ENCODE data around the gene KLF4. TPM values are rescaled to one million over a fixed set of nuclear protein-coding genes. Genes with fewer than 3 reads are reported as not detected.

KLF4 gene
- total RNA-seq, 1 donor from 2014 or later = 4.4 TPM

- H3K4me3 ChIP-seq (ENCODE audit: insufficient read depth, low read depth, low read length) = no peak overlapping the region
- FAIRE-seq = no peak
- H3K4me2 ChIP-seq (ENCODE audit: low read length) = no peak overlapping the region
These were observed 45.0 kb upstream of the KLF4 start for GRCh38 chr9:107534510-107535078.

GRCh38 chr9:107530679-107531078, 41.1 kb upstream of the KLF4 start:
- H3K36me3 Mint-ChIP-seq (ENCODE audit: low read depth, unreplicated experiment) = no peaks in the 10 kb centered on the region
- H3K9ac ChIP-seq (ENCODE audit: low read length) = no peak overlapping the region
- H3K4me1 Mint-ChIP-seq (ENCODE audit: low read depth, unreplicated experiment) = no peaks in the 10 kb centered on the region
- no peak for DNase-seq (ENCODE audit: low read depth)
- no peak overlapping the region for H3K4me3 Mint-ChIP-seq (ENCODE audit: unreplicated experiment)
- TF ChIP-seq CTCF (IDR thresholded peaks at IDR 0.05; ENCODE audit: insufficient read depth, low read depth, low read length) (no peak), EZH2 (IDR thresholded peaks at IDR 0.05; ENCODE audit: insufficient read depth, low read length) (no peak)
- peaks cover 2% of the 10 kb centered on the region for H3K27me3 Mint-ChIP-seq (ENCODE audit: low read depth, unreplicated experiment)
- no peak overlapping the region for H2AFZ ChIP-seq (ENCODE audit: low read depth, low read length)
- no peaks in the 10 kb centered on the region for H3K9me3 Mint-ChIP-seq (ENCODE audit: unreplicated experiment)
- H4K20me1 ChIP-seq (ENCODE audit: insufficient read depth, low read length) = no peaks in the 10 kb centered on the region
- no peak overlapping the region for H3K27ac ChIP-seq (ENCODE audit: low read depth, low read length)
- H3K79me2 ChIP-seq (ENCODE audit: insufficient read depth, low read length) = no peaks in the 10 kb centered on the region
- H3K36me3 ChIP-seq (ENCODE audit: insufficient read depth, low read length) = no peaks in the 10 kb centered on the region
- no peak overlapping the region for H3K4me2 ChIP-seq (ENCODE audit: low read length)
- FAIRE-seq = no peak
- H3K4me3 ChIP-seq (ENCODE audit: insufficient read depth, low read depth, low read length) = no peak overlapping the region
- H3K27ac Mint-ChIP-seq (ENCODE audit: unreplicated experiment) = no peak overlapping the region
- H3K9me3 ChIP-seq (ENCODE audit: insufficient read depth, low read depth, low read length) = no peaks in the 10 kb centered on the region
- no peaks in the 10 kb centered on the region for H3K4me1 ChIP-seq (ENCODE audit: insufficient read depth, low read length)
- H3K27me3 ChIP-seq (ENCODE audit: insufficient read depth, low read length) = no peaks in the 10 kb centered on the region

More at GRCh38 chr9:107534510-107535078, 45.0 kb upstream of the KLF4 start:
- no peak overlapping the region for H3K9ac ChIP-seq (ENCODE audit: low read length)
- DNase-seq (ENCODE audit: low read depth) = no peak
- H3K27me3 Mint-ChIP-seq (ENCODE audit: low read depth, unreplicated experiment) = no peaks in the 10 kb centered on the region
- no peaks in the 10 kb centered on the region for H4K20me1 ChIP-seq (ENCODE audit: insufficient read depth, low read length)
- no peak overlapping the region for H3K27ac ChIP-seq (ENCODE audit: low read depth, low read length)
- no peaks in the 10 kb centered on the region for H3K4me1 ChIP-seq (ENCODE audit: insufficient read depth, low read length)
- H3K4me3 Mint-ChIP-seq (ENCODE audit: unreplicated experiment) = no peak overlapping the region
- no peak overlapping the region for H3K27ac Mint-ChIP-seq (ENCODE audit: unreplicated experiment)
- H3K9me3 Mint-ChIP-seq (ENCODE audit: unreplicated experiment) = no peaks in the 10 kb centered on the region
- no peaks in the 10 kb centered on the region for H3K36me3 Mint-ChIP-seq (ENCODE audit: low read depth, unreplicated experiment)
- no peaks in the 10 kb centered on the region for H3K36me3 ChIP-seq (ENCODE audit: insufficient read depth, low read length)
- TF ChIP-seq EZH2 (IDR thresholded peaks at IDR 0.05; ENCODE audit: insufficient read depth, low read length) (no peak), CTCF (IDR thresholded peaks at IDR 0.05; ENCODE audit: insufficient read depth, low read depth, low read length) (no peak)
- no peaks in the 10 kb centered on the region for H3K27me3 ChIP-seq (ENCODE audit: insufficient read depth, low read length)
- H3K79me2 ChIP-seq (ENCODE audit: insufficient read depth, low read length) = no peaks in the 10 kb centered on the region
- H2AFZ ChIP-seq (ENCODE audit: low read depth, low read length) = no peak overlapping the region
- H3K4me1 Mint-ChIP-seq (ENCODE audit: low read depth, unreplicated experiment) = no peaks in the 10 kb centered on the region
- no peaks in the 10 kb centered on the region for H3K9me3 ChIP-seq (ENCODE audit: insufficient read depth, low read depth, low read length)

- TF ChIP-seq CTCF (IDR thresholded peaks at IDR 0.05; ENCODE audit: insufficient read depth, low read depth, low read length) (no peak), EZH2 (IDR thresholded peaks at IDR 0.05; ENCODE audit: insufficient read depth, low read length) (no peak)
- no peaks in the 10 kb centered on the region for H3K79me2 ChIP-seq (ENCODE audit: insufficient read depth, low read length)
- DNase-seq (ENCODE audit: low read depth) (no peak), FAIRE-seq (no peak)
- H2AFZ ChIP-seq (ENCODE audit: low read depth, low read length) = no peak overlapping the region
- no peak overlapping the region for H3K27ac ChIP-seq (ENCODE audit: low read depth, low read length)
- H3K27me3 ChIP-seq (ENCODE audit: insufficient read depth, low read length) = no peaks in the 10 kb centered on the region
- no peak overlapping the region for H3K4me2 ChIP-seq (ENCODE audit: low read length)
- H3K36me3 ChIP-seq (ENCODE audit: insufficient read depth, low read length) = no peaks in the 10 kb centered on the region
- H3K4me1 Mint-ChIP-seq (ENCODE audit: low read depth, unreplicated experiment) = no peaks in the 10 kb centered on the region
- H3K4me1 ChIP-seq (ENCODE audit: insufficient read depth, low read length) = no peaks in the 10 kb centered on the region
- no peaks in the 10 kb centered on the region for H3K9me3 Mint-ChIP-seq (ENCODE audit: unreplicated experiment)
- H3K9me3 ChIP-seq (ENCODE audit: insufficient read depth, low read depth, low read length) = no peaks in the 10 kb centered on the region
- no peak overlapping the region for H3K9ac ChIP-seq (ENCODE audit: low read length)
- H3K4me3 Mint-ChIP-seq (ENCODE audit: unreplicated experiment) = no peak overlapping the region
- no peak overlapping the region for H3K4me3 ChIP-seq (ENCODE audit: insufficient read depth, low read depth, low read length)
- peaks cover 2% of the 10 kb centered on the region for H3K27me3 Mint-ChIP-seq (ENCODE audit: low read depth, unreplicated experiment)
- H3K36me3 Mint-ChIP-seq (ENCODE audit: low read depth, unreplicated experiment) = no peaks in the 10 kb centered on the region
- no peaks in the 10 kb centered on the region for H4K20me1 ChIP-seq (ENCODE audit: insufficient read depth, low read length)
- no peak overlapping the region for H3K27ac Mint-ChIP-seq (ENCODE audit: unreplicated experiment)
These were observed 39.1 kb upstream of the KLF4 start for GRCh38 chr9:107528686-107529085.

Measured in astrocyte (in vitro differentiated cells and primary cell).